Left colon (tissue), 2 donors: ENCODE results near the gene AKT3. TPM values are rescaled to one million over a fixed set of nuclear protein-coding genes. Genes with fewer than 3 reads are reported as not detected.
"Not testable (repeated sequence)": the region's sequence is repeated elsewhere in the genome, so short reads cannot be mapped to it uniquely, and the experiment has no call there.

Source experiments
- ATAC-seq: fragments of 200-7000 bp; cut with Tn5 transposase; one replicate; pipeline ENCODE4 v1.9.1; 2020; ENCODE audit warnings: mild to moderate bottlenecking, moderate library complexity
- DNase-seq, 2 donors: peaks; one replicate each; pipeline ENCODE4 v3.0.0-alpha.2; 2020
- intact Hi-C, 2 donors: fragments of 100-400 bp; cut with DNase I in 1 of 2; cut with micrococcal nuclease in 1 of 2; formaldehyde crosslinking; loops; one replicate each; pipeline versions ENCODE4 v1.11.2 to v1.14.0; 2022; cut with DNase I, micrococcal nuclease
- total RNA-seq, 2 donors: library from RNA; stranded (reverse); fragmentation: NEBNext Ultra II Directional; extraction: Animal tissue kit (Norgen Biotek cat#: 25700); gene quantifications; one replicate each; pipeline ENCODE4 v1.2.1, GENCODE V29; 2021
- donor health status: DM: no; HTN: no; CAD: no.
- donor health status: DM: yes; HTN: yes; CAD: no.

AKT3 gene
- total RNA-seq, 2 donors from 2014 or later = 9.7 to 21.1 TPM

- intact Hi-C loops = no loop called here
- no peak for DNase-seq
- no peak for ATAC-seq
Measured at GRCh38 chr1:243793298-243793697, 56.7 kb downstream of the AKT3 start.

GRCh38 chr1:243792891-243793290, 57.2 kb downstream of the AKT3 start:
- no peak for DNase-seq
- no peak for ATAC-seq
- intact Hi-C loops = no loop called here

- intact Hi-C loops = no loop called here
- ATAC-seq (no peak), DNase-seq (no peak)
Measured at GRCh38 chr1:243792401-243792800, 57.6 kb downstream of the AKT3 start.

- no peak for ATAC-seq
- DNase-seq = no peak
- intact Hi-C loops = no loop called here
Measured at GRCh38 chr1:243791586-243792267, 58.3 kb downstream of the AKT3 start.

- DNase-seq = no peak
- no peak for ATAC-seq
- intact Hi-C loops = no loop called here
Measured at GRCh38 chr1:243790404-243790803, 59.6 kb downstream of the AKT3 start.

GRCh38 chr1:243786531-243786930, 63.5 kb downstream of the AKT3 start:
- ATAC-seq (no peak), DNase-seq (no peak)
- intact Hi-C loops = no loop called here

GRCh38 chr1:243784506-243784905, 65.5 kb downstream of the AKT3 start:
- DNase-seq (no peak), ATAC-seq (no peak)
- intact Hi-C loops = no loop called here

- ATAC-seq (no peak), DNase-seq (no peak)
- intact Hi-C loops = no loop called here
Measured at GRCh38 chr1:243783714-243784113, 66.3 kb downstream of the AKT3 start.

- ATAC-seq, intact Hi-C loops, DNase-seq: not testable (repeated sequence)
Measured at GRCh38 chr1:243772361-243773050, 77.5 kb downstream of the AKT3 start.

- no peak for DNase-seq
- ATAC-seq = no peak
- intact Hi-C loops = no loop called here
Measured at GRCh38 chr1:243770860-243771259, 79.2 kb downstream of the AKT3 start.

- no peak for ATAC-seq
- intact Hi-C loops = no loop called here
- no peak for DNase-seq
Measured at GRCh38 chr1:243765676-243766075, 84.4 kb downstream of the AKT3 start.

GRCh38 chr1:243763806-243764205, 86.2 kb downstream of the AKT3 start:
- DNase-seq = no peak
- intact Hi-C loops = no loop called here
- no peak for ATAC-seq

GRCh38 chr1:243758647-243759046, 91.4 kb downstream of the AKT3 start:
- DNase-seq (no peak), ATAC-seq (no peak)
- intact Hi-C loops = no loop called here

GRCh38 chr1:243756529-243756928, 93.5 kb downstream of the AKT3 start:
- ATAC-seq = no peak
- no peak for DNase-seq
- intact Hi-C loops = no loop called here

GRCh38 chr1:243754348-243754747, 95.7 kb downstream of the AKT3 start:
- ATAC-seq (no peak), DNase-seq (no peak)
- intact Hi-C loops = no loop called here

- DNase-seq = no peak
- intact Hi-C loops = no loop called here
- ATAC-seq = no peak
Measured at GRCh38 chr1:243751506-243751905, 98.5 kb downstream of the AKT3 start.

- ATAC-seq (peak; percentile 83), DNase-seq (no peak)
- intact Hi-C loops = loop anchor here in 1 of 2 donors (10.0 kb wide), 1 partner anchor 404 kb away; no protein-coding TSS in a partner anchor
Measured at GRCh38 chr1:243748706-243749283, 101.2 kb downstream of the AKT3 start.

- DNase-seq (no peak), ATAC-seq (no peak)
- intact Hi-C loops = loop anchor here in 1 of 2 donors (10.0 kb wide), 1 partner anchor 403 kb away; no protein-coding TSS in a partner anchor
Measured at GRCh38 chr1:243748227-243748626, 101.8 kb downstream of the AKT3 start.

GRCh38 chr1:243746751-243747150, 103.3 kb downstream of the AKT3 start:
- intact Hi-C loops = loop anchor here in 1 of 2 donors (10.0 kb wide), 1 partner anchor 402 kb away; no protein-coding TSS in a partner anchor
- DNase-seq (no peak), ATAC-seq (no peak)

- intact Hi-C loops = loop anchor here in 1 of 2 donors (10.0 kb wide), 1 partner anchor 401 kb away; no protein-coding TSS in a partner anchor
- ATAC-seq = no peak
- no peak for DNase-seq
Measured at GRCh38 chr1:243745356-243745755, 104.7 kb downstream of the AKT3 start.
